ENCODE results near the gene CCNDBP1.

DNA sequence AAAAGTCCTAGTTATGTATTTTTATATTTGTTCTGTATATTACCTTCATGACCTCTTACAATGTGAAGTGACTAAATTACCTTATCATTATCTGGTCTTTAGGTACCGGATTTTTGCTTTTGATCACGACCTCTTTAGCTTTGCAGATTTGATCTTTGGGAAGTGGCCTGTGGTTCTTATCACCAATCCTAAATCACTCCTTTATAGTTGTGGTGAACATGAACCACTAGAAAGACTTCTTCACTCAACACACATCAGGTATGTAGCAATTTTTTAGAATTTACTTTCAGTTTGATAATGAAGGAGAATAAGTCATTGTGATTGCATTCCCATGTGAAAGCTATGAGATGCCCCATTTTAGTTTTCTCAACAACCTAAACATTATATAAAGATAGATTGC lies 33.5 kb upstream of the CCNDBP1 start:
- TF ChIP-seq ZNF274 (IDR thresholded peaks at IDR 0.05; ENCODE audit: low read depth, low read length) (no peak), YY1 (IDR thresholded peaks at IDR 0.05; ENCODE audit: insufficient read depth, insufficient read length) (no peak), SUZ12 (IDR thresholded peaks at IDR 0.05; ENCODE audit: extremely low read depth, insufficient read depth, insufficient read length) (no peak)
